ENCODE data around the gene PSMD6.
A peak's percentile ranks its signal among the peaks of the same experiment; 100 is the strongest.

Gene PSMD6

GRCh38 chr3:63995086-63995485 is 28.2 kb downstream of the PSMD6 start:
- no peak for DNase-seq (ENCODE audit: low read depth)
- TF ChIP-seq CTCF (IDR thresholded peaks at IDR 0.05; ENCODE audit: control insufficient read depth, insufficient read depth, low read depth, low read length, missing control alignments): no peak
- no peak overlapping the region for H3K4me3 ChIP-seq (ENCODE audit: control insufficient read depth, low read depth, low read length)

DNA sequence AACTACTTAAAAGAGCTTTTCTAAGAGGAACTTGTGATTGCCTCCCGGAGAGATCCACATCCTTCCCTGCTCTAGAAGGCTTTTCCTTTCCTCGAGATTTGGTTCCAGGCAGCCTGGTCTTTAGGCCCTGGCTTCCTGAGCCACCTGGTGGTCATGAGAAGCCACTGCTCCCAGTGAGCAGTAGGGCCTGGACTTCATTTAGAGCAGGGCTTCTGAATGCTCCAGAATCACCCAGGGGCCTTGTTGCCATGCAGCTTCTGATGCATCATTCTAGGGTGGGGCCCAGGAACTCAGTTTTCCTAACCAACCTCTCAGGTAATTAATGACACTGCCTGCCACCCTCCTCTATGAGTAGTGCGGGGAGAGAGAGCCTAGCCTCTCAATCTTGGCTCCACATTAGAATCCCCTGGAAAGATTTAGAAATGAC is 29.6 kb downstream of the PSMD6 start:
- no peak overlapping the region for H3K4me3 ChIP-seq (ENCODE audit: control insufficient read depth, low read depth, low read length)
- DNase-seq (ENCODE audit: low read depth): peak; percentile 46
- TF ChIP-seq CTCF (IDR thresholded peaks at IDR 0.05; ENCODE audit: control insufficient read depth, insufficient read depth, low read depth, low read length, missing control alignments): peak; percentile 97

GRCh38 chr3:63992516-63993209 is 30.6 kb downstream of the PSMD6 start:
- DNase-seq (ENCODE audit: low read depth): no peak
- TF ChIP-seq CTCF (IDR thresholded peaks at IDR 0.05; ENCODE audit: control insufficient read depth, insufficient read depth, low read depth, low read length, missing control alignments): no peak
- no peak overlapping the region for H3K4me3 ChIP-seq (ENCODE audit: control insufficient read depth, low read depth, low read length)

GRCh38 chr3:63991666-63992065 is 31.6 kb downstream of the PSMD6 start:
- no peak for TF ChIP-seq CTCF (IDR thresholded peaks at IDR 0.05; ENCODE audit: control insufficient read depth, insufficient read depth, low read depth, low read length, missing control alignments)

GRCh38 chr3:63990733-63991132 is 32.6 kb downstream of the PSMD6 start:
- DNase-seq (ENCODE audit: low read depth): no peak
- no peak overlapping the region for H3K4me3 ChIP-seq (ENCODE audit: control insufficient read depth, low read depth, low read length)
- no peak for TF ChIP-seq CTCF (IDR thresholded peaks at IDR 0.05; ENCODE audit: control insufficient read depth, insufficient read depth, low read depth, low read length, missing control alignments)

More at GRCh38 chr3:63991666-63992065, 31.6 kb downstream of the PSMD6 start:
- no peak overlapping the region for H3K4me3 ChIP-seq (ENCODE audit: control insufficient read depth, low read depth, low read length)
- no peak for DNase-seq (ENCODE audit: low read depth)

- DNase-seq (ENCODE audit: low read depth): no peak
- no peak overlapping the region for H3K4me3 ChIP-seq (ENCODE audit: control insufficient read depth, low read depth, low read length)
- TF ChIP-seq CTCF (IDR thresholded peaks at IDR 0.05; ENCODE audit: control insufficient read depth, insufficient read depth, low read depth, low read length, missing control alignments): no peak
Observed at GRCh38 chr3:63990204-63990603, 33.1 kb downstream of the PSMD6 start.

Measured in AG09309 (cell line).